ENCODE results near the gene ACSS1. TPM values are rescaled to one million over a fixed set of nuclear protein-coding genes. Genes with fewer than 3 reads are reported as not detected.
A peak's percentile ranks its signal among the peaks of the same experiment; 100 is the strongest.

The ACSS1 gene
- total and polyA plus RNA-seq, 8 donors = 7.0 to 135 (median 35.8) TPM

GRCh38 chr20:25076731-25077609, 19.0 kb upstream of the ACSS1 start:
- WGBS, 5 donors = 33 to 37% (median 36%) methylated on average over 14 of the region's 14 CpGs
- TF ChIP-seq POLR2AphosphoS5 (IDR thresholded peaks at IDR 0.05) = no peak
- TF ChIP-seq EP300 (IDR thresholded peaks at IDR 0.05) = no peak
- no peak for TF ChIP-seq POLR2A (IDR thresholded peaks at IDR 0.05)
- TF ChIP-seq CTCF (IDR thresholded peaks at IDR 0.05) = no peak
- peak in 1 of 2 donors; percentile 19 for DNase-seq
- H3K27me3 ChIP-seq = peaks cover 5 to 77% (median 47%) of the 10 kb centered on the region in 3 donors
- H3K4me3 ChIP-seq = peak overlapping the region; percentile 32 to 41 (median 36)
- H3K36me3 ChIP-seq = no peaks in the 10 kb centered on the region
- H3K4me1 ChIP-seq = peaks cover 17 to 34% (median 23%) of the 10 kb centered on the region in 4 donors
- peak overlapping the region in 1 of 5 donors; percentile 31 for H3K27ac ChIP-seq
- no peaks in the 10 kb centered on the region for H3K9me3 ChIP-seq
- intact Hi-C loops (cut with DNase I; ENCODE audit: low total_unique reads) = no loop called here

GRCh38 chr20:25076201-25076600, 18.3 kb upstream of the ACSS1 start:
- Histone ChIP-seq H3K27ac (no peak overlapping the region), H3K27me3 (peaks cover 0 to 77% (median 40%) of the 10 kb centered on the region in 3 donors), H3K36me3 (no peaks in the 10 kb centered on the region), H3K9me3 (no peaks in the 10 kb centered on the region), H3K4me1 (peaks cover 10 to 26% (median 16%) of the 10 kb centered on the region in 4 donors), H3K4me3 (no peak overlapping the region)
- 34 to 60% (median 48%) methylated on average over 1 to 2 of the region's 2 CpGs for WGBS, 5 donors
- TF ChIP-seq POLR2A (IDR thresholded peaks at IDR 0.05) = no peak
- TF ChIP-seq POLR2AphosphoS5 (IDR thresholded peaks at IDR 0.05) = no peak
- no peak for TF ChIP-seq EP300 (IDR thresholded peaks at IDR 0.05)
- no peak for TF ChIP-seq CTCF (IDR thresholded peaks at IDR 0.05)
- no peak for DNase-seq
- intact Hi-C loops (cut with DNase I; ENCODE audit: low total_unique reads) = no loop called here

- Histone ChIP-seq H3K27me3 (peaks cover 0 to 62% (median 14%) of the 10 kb centered on the region in 3 donors), H3K36me3 (no peaks in the 10 kb centered on the region), H3K27ac (no peak overlapping the region), H3K4me3 (no peak overlapping the region), H3K4me1 (peaks cover 8 to 22% (median 14%) of the 10 kb centered on the region in 4 donors), H3K9me3 (no peaks in the 10 kb centered on the region)
- TF ChIP-seq CTCF (IDR thresholded peaks at IDR 0.05) (no peak), POLR2AphosphoS5 (IDR thresholded peaks at IDR 0.05) (no peak), POLR2A (IDR thresholded peaks at IDR 0.05) (no peak), EP300 (IDR thresholded peaks at IDR 0.05) (no peak)
- intact Hi-C loops (cut with DNase I; ENCODE audit: low total_unique reads) = no loop called here
- DNase-seq = no peak
- WGBS, 5 donors = 50 to 79% (median 75%) methylated on average over 6 to 9 of the region's 9 CpGs
Observed at GRCh38 chr20:25073544-25073943, 15.6 kb upstream of the ACSS1 start.

- no peak for DNase-seq
- no peaks in the 10 kb centered on the region for H3K36me3 ChIP-seq
- WGBS, 5 donors = 53 to 70% (median 57%) methylated on average over 7 of the region's 7 CpGs
- H3K9me3 ChIP-seq = no peaks in the 10 kb centered on the region
- no peak overlapping the region for H3K27ac ChIP-seq
- peaks cover 0 to 55% (median 3%) of the 10 kb centered on the region in 3 donors for H3K27me3 ChIP-seq
- no peak for TF ChIP-seq CTCF (IDR thresholded peaks at IDR 0.05)
- no peak for TF ChIP-seq POLR2A (IDR thresholded peaks at IDR 0.05)
- TF ChIP-seq POLR2AphosphoS5 (IDR thresholded peaks at IDR 0.05) = no peak
- no peak for TF ChIP-seq EP300 (IDR thresholded peaks at IDR 0.05)
- peaks cover 1 to 13% (median 7%) of the 10 kb centered on the region in 4 donors for H3K4me1 ChIP-seq
- intact Hi-C loops (cut with DNase I; ENCODE audit: low total_unique reads) = no loop called here
- H3K4me3 ChIP-seq = no peak overlapping the region
Observed at GRCh38 chr20:25072226-25072811, 14.4 kb upstream of the ACSS1 start.

Measured in stomach (tissue), 9 donors.